Activated CD8-positive, alpha-beta T cell treated with anti-CD3 and anti-CD28 coated beads for 36 hours (primary cell): Measurements from ENCODE around the gene ABLIM1. TPM values are rescaled to one million over a fixed set of nuclear protein-coding genes. Genes with fewer than 3 reads are reported as not detected.

Source experiments
- ATAC-seq: fragments of 200-7000 bp; cut with Tn5 transposase; one replicate; pipeline ENCODE4 v1.10.0; 2021; ENCODE audit warnings: mild to moderate bottlenecking, moderate library complexity
- CTCF ChIA-PET: fragments of 350-600 bp; sonication (Branson Sonifier 250); formaldehyde crosslinking; loops from one replicate; lab custom pipeline; 2021; ENCODE audit warnings: antibody characterized with exemption; lab: Charles Lee
- POLR2A ChIA-PET: fragments of 350-600 bp; sonication (Branson Sonifier 250); formaldehyde crosslinking; loops from one replicate; lab custom pipeline; 2021; ENCODE audit warnings: antibody characterized with exemption; lab: Charles Lee
- DNase-seq: peaks from one replicate; pipeline ENCODE4 v3.0.0-alpha.2; 2020
- H3K27ac Mint-ChIP-seq: one replicate; pipeline ENCODE4 v1.8.0; 2021; ENCODE audit warnings: mild to moderate bottlenecking, mixed read lengths
- H3K27me3 Mint-ChIP-seq: one replicate; pipeline ENCODE4 v1.8.0; 2021; ENCODE audit warnings: mixed read lengths
- H3K36me3 Mint-ChIP-seq: one replicate; pipeline ENCODE4 v1.8.0; 2021; ENCODE audit warnings: low read depth, mixed read lengths
- H3K4me1 Mint-ChIP-seq: one replicate; pipeline ENCODE4 v1.8.0; 2021; ENCODE audit warnings: low read depth, mixed read lengths
- H3K4me3 Mint-ChIP-seq: one replicate; pipeline ENCODE4 v1.8.0; 2021; ENCODE audit warnings: mild to moderate bottlenecking, moderate library complexity, mixed read lengths
- H3K9me3 Mint-ChIP-seq: one replicate; pipeline ENCODE4 v1.8.0; 2021; ENCODE audit warnings: mixed read lengths
- intact Hi-C: fragments of 100-400 bp; cut with micrococcal nuclease; formaldehyde crosslinking; loops from one replicate; pipeline ENCODE4 v1.10.0; 2022
- total RNA-seq, 2 experiments: library from RNA; stranded (reverse); gene quantifications; one replicate each; pipeline ENCODE4 v1.2.3, GENCODE V29; 2021
- TF ChIP-seq, protein P1 (sequence below): fragments of 200-600 bp; IDR thresholded peaks from one replicate; pipeline ENCODE4 v1.8.0; 2022; ENCODE audit warnings: antibody characterized with exemption, mild to moderate bottlenecking

Gene ABLIM1
- total RNA-seq, 2 experiments from 2014 or later, result 148 to 155 TPM

DNA sequence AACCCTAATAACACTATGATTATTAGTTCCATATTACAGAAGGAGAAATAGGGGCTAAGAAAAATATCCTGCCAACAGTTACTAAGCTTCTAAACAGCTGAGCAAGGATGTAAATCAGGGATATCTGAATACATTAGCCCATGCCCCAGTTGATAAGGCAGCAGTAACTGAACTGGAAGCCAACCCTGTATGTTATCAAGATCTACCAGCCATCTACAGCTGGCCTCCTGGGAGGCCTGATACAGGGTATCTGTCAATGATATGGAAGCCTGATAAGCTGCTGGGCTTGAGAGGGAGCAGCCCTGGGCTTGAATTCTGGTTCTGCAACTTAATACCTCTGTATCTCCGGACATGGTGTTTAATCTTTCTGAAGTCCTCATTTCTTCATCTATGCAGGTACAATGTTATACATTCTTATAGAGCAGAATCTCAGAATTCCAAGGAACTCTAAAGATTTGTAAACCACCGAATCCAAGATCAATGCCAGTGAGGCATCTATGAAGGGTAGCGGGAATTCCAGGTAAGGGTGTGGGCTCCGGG, 215.9 kb downstream of the ABLIM1 start:
- Mint-ChIP-seq H3K27ac (no peak overlapping the region), H3K4me1 (no peaks in the 10 kb centered on the region), H3K36me3 (peaks cover 26% of the 10 kb centered on the region), H3K4me3 (no peak overlapping the region), H3K9me3 (no peaks in the 10 kb centered on the region), H3K27me3 (no peaks in the 10 kb centered on the region)
- ATAC-seq (no peak), DNase-seq (no peak)
- intact Hi-C loops, result no loop called here
- ChIA-PET CTCF (interaction anchor here (1.2 to 2.9 kb wide), 2 partner anchors 11 to 138 kb away, joined by 4 to 11 read pairs; no protein-coding TSS in a partner anchor), POLR2A (no interaction called here)
- TF ChIP-seq, protein P1, sequence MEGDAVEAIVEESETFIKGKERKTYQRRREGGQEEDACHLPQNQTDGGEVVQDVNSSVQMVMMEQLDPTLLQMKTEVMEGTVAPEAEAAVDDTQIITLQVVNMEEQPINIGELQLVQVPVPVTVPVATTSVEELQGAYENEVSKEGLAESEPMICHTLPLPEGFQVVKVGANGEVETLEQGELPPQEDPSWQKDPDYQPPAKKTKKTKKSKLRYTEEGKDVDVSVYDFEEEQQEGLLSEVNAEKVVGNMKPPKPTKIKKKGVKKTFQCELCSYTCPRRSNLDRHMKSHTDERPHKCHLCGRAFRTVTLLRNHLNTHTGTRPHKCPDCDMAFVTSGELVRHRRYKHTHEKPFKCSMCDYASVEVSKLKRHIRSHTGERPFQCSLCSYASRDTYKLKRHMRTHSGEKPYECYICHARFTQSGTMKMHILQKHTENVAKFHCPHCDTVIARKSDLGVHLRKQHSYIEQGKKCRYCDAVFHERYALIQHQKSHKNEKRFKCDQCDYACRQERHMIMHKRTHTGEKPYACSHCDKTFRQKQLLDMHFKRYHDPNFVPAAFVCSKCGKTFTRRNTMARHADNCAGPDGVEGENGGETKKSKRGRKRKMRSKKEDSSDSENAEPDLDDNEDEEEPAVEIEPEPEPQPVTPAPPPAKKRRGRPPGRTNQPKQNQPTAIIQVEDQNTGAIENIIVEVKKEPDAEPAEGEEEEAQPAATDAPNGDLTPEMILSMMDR, result no peak

DNA sequence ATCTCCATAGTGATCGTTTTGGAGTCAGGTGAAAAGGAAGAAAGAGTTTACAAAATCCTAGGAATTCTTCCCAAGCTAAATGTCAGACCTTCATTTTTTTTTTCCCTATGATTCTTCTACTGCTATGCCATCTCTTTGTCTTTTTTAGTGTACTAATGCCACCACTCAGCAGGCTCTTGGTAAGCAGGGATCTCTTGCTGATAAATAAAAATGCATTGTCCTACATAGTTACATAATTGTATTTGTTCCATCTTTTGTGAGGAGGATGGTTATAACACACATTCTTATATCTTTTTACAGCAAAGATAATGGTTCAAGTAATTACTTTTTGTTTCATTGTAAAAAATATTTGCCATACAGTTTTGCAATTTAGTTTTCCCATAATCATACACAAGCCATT, 217.0 kb downstream of the ABLIM1 start:
- TF ChIP-seq, protein P1, result no peak
- Mint-ChIP-seq H3K9me3 (no peaks in the 10 kb centered on the region), H3K4me3 (no peak overlapping the region), H3K27me3 (no peaks in the 10 kb centered on the region), H3K36me3 (peaks cover 32% of the 10 kb centered on the region), H3K27ac (no peak overlapping the region), H3K4me1 (no peaks in the 10 kb centered on the region)
- intact Hi-C loops, result no loop called here
- ChIA-PET CTCF (interaction anchor here (1.2 to 5.2 kb wide), 2 partner anchors 14 to 137 kb away, joined by 3 to 33 read pairs; no protein-coding TSS in a partner anchor), POLR2A (interaction anchor here (0.5 kb wide), 1 partner anchor 40 kb away, joined by 3 read pairs; no protein-coding TSS in a partner anchor)
- DNase-seq (no peak), ATAC-seq (no peak)

DNA sequence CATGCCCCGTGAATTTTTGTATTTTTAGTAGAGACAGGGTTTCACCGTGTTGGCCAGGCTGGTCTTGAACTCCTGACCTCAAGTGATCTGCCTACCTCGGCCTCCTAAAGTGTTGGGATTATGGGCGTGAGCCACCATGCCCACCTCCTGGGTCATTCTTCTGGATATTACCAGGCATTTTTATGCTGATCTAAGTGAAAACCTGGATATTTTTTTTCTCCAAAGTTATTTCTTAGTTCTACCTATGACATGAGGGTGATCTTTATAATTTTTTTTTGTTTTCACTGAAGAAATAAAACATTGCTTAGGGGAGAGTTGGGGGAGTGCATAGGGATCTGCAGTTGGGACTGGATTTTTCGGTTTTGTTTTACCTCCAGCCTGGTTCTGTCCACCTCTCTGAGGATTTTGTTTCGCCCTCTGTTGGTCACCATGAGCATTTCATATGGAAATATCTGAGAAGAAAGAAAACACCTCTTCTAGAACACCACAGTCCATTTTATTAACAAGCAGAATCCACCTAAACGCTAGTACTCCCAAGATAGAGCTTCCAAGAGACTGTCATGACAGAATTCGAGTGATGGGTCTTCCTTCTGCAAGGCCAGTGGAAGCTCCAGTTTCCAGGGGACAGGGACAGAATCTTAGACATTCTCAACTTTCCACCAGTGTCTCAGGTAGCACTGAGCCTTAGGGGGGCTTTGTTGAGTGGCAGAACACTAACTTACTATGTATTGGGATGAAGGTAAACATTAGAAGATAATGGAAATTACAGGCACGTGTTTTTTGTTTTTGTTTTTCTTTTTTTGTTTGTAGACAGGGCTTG, 220.4 kb downstream of the ABLIM1 start:
- TF ChIP-seq, protein P1, result peak; percentile 51
- H3K27me3 Mint-ChIP-seq, result no peaks in the 10 kb centered on the region
- DNase-seq (no peak), ATAC-seq (peak; percentile 51)
- peak overlapping the region; percentile 35 for H3K27ac Mint-ChIP-seq
- H3K4me1 Mint-ChIP-seq, result peaks cover 3% of the 10 kb centered on the region
- no peak overlapping the region for H3K4me3 Mint-ChIP-seq
- no peaks in the 10 kb centered on the region for H3K9me3 Mint-ChIP-seq
- POLR2A ChIA-PET, result no interaction called here
- CTCF ChIA-PET, result interaction anchor here (1.1 to 5.2 kb wide), 4 partner anchors 8 to 134 kb away, joined by 3 to 33 read pairs (median 4); no protein-coding TSS in a partner anchor
- intact Hi-C loops, result no loop called here
- H3K36me3 Mint-ChIP-seq, result peaks cover 39% of the 10 kb centered on the region

DNA sequence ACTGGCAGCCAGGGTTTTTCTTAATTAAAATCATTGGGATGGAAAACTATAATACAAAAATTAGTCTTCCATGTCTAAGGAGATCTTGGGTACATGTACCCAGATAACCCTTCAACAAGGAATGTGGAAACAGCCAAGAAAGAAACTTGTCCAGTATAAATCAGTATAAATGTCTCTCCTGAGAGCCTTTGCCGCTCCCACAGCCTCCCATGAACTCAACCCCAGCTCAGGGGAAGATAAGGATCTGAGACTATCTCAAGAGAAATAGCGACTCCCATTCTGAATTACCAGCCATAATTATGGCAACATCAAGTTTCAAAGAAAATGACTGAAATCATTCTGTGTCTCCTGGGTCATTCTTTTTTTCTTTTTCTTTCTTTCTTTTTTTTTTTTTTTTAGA, 221.1 kb downstream of the ABLIM1 start:
- Mint-ChIP-seq H3K27me3 (no peaks in the 10 kb centered on the region), H3K4me1 (peaks cover 5% of the 10 kb centered on the region), H3K36me3 (peaks cover 41% of the 10 kb centered on the region), H3K4me3 (no peak overlapping the region), H3K9me3 (no peaks in the 10 kb centered on the region), H3K27ac (no peak overlapping the region)
- ChIA-PET CTCF (interaction anchor here (5.2 kb wide), 1 partner anchor 133 kb away, joined by 33 read pairs; no protein-coding TSS in a partner anchor), POLR2A (no interaction called here)
- DNase-seq (no peak), ATAC-seq (no peak)
- intact Hi-C loops, result no loop called here
- TF ChIP-seq, protein P1, result no peak
